Measurements from ENCODE around the gene SANBR. TPM values are rescaled to one million over a fixed set of nuclear protein-coding genes. Genes with fewer than 3 reads are reported as not detected.

Gene SANBR
- 10.7 TPM for total RNA-seq

DNA sequence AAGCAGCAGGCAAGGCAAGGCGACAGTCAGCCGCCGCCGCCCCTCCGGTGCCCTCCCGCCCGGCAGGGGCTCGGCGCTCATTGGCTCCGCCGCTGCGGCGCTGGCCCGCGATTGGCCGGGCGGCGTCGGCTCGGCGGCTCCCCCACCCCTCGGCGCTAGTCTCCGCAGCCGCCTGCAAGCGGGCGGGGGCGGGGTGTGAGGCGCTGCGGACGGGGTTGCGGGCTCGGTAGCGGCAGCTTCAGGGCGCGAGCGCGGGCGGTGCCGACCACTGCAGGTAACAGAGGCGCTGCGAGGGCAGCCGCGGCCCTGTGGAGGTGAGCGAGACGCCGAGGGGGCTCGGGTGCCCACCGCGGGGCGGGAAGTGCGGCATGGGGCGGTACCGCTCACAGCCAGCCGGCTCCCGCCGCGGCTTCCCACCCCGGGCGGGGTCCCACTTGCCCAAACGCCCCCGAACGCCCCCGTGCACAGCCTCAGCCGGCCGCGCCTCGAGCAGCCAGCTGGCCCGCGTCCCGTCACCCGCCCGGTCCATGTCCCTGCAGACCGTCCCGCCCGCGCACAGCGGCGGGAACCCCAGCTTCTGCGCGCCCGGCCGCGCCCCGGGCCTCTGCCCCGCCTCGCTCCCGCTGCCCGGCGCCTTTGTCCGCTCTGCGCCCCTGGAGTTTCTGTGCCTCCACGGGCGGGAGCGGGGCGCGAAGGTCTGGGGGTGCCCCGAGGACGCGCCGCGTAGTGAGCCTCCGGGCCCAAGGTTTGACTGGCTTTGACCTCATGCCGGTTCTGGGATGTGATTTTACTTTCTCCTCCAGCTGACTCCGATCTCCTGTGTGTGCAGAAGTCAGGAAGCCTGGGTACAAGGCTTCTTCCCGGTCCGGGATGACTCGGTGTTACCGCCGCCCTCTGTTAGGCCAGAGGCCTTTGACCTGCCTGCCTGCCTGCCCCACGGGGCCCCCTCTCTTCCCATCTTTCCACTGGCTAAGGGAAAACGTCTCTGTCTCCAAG, at the start of gene SANBR:
TSS of gene SANBR (plus strand) at position 158 of the 996 bp plus-strand sequence. CDS start 4,480 bp downstream, outside the sequence.
- intact Hi-C loops (cut with DNase I), result loop anchor here (2.0 to 10.0 kb wide), 6 partner anchors 49 to 699 kb away; partner anchors contain the start of genes PEX13, REL and USP34
- Histone ChIP-seq H3K4me3 (peak within 1 kb of the TSS; percentile 88 to 91), H3K36me3 (peaks cover 3 to 4% of the 10 kb centered on the region in 2 donors), H3K27me3 (no peaks in the 10 kb centered on the region), H3K4me1 (no peaks in the 10 kb centered on the region), H3K27ac (peak within 1 kb of the TSS; percentile 54 to 59), H3K9me3 (no peaks in the 10 kb centered on the region)
- TF ChIP-seq, protein P1, sequence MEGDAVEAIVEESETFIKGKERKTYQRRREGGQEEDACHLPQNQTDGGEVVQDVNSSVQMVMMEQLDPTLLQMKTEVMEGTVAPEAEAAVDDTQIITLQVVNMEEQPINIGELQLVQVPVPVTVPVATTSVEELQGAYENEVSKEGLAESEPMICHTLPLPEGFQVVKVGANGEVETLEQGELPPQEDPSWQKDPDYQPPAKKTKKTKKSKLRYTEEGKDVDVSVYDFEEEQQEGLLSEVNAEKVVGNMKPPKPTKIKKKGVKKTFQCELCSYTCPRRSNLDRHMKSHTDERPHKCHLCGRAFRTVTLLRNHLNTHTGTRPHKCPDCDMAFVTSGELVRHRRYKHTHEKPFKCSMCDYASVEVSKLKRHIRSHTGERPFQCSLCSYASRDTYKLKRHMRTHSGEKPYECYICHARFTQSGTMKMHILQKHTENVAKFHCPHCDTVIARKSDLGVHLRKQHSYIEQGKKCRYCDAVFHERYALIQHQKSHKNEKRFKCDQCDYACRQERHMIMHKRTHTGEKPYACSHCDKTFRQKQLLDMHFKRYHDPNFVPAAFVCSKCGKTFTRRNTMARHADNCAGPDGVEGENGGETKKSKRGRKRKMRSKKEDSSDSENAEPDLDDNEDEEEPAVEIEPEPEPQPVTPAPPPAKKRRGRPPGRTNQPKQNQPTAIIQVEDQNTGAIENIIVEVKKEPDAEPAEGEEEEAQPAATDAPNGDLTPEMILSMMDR (IDR thresholded peaks at IDR 0.05), result no peak
- peak; percentile 24 to 88 for DNase-seq (ENCODE audit: low spot score in 2 of 2)

DNA sequence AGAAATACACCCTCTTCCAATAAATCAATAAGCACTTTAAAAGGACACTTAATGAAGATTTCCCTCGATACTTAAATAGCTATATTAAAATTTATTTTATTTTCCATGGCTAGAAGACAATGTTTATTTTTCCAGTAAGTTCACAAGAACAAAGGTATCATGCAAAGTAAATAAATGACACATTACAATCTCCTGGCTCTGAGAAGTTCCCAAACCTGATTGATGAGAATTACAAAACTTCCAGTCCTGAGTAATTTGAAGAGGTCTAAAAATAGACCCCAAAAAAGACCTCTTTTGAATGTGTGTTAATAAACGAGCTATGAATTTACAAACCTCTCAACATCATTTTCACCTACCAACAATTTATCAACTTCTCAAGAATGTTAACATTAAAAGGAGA, 49.7 kb upstream of the SANBR start:
- no peak for DNase-seq (ENCODE audit: low spot score in 2 of 2)
- Histone ChIP-seq H3K9me3 (no peaks in the 10 kb centered on the region), H3K4me3 (peak overlapping the region; percentile 78 to 87), H3K4me1 (peaks cover 0 to 24% of the 10 kb centered on the region in 2 donors), H3K36me3 (no peaks in the 10 kb centered on the region), H3K27ac (no peak overlapping the region), H3K27me3 (no peaks in the 10 kb centered on the region)
- TF ChIP-seq, protein P1 (IDR thresholded peaks at IDR 0.05), result no peak
- intact Hi-C loops (cut with DNase I), result loop anchor here (2.0 kb wide), 2 partner anchors 49 to 135 kb away; partner anchors contain the start of genes REL and SANBR

DNA sequence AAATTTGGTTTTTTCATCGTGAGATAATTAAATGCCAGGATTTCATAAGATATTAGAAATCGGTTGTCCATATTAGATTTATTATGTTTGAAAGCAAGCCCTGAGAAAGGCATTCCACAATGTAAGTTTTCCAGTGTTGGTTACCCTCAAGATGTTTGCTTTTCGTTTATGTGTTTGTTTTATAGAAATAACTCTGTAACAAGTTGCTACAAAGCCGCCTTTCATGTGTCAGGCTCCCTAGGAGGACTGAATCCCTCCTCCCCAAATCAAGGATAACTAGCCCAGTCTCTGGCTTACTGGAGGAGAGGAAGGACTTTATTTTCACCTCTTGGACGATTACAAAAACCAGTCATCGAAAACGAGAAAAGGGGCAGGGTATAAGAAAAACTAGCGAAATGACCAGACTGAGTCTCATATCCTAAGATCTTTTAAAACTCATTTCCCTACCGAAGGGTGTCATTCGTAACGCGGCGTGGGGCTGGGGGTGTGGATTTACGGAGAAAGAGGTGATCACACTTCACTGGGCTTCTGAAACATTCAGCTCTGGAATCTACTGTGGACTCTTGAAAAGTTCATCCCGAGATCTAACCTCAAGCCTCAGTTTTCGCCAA, 49.2 kb upstream of the SANBR start:
- H3K9me3 ChIP-seq, result no peaks in the 10 kb centered on the region
- H3K36me3 ChIP-seq, result no peaks in the 10 kb centered on the region
- DNase-seq (ENCODE audit: low spot score in 2 of 2), result no peak
- peak overlapping the region; percentile 83 to 94 for H3K27ac ChIP-seq
- H3K27me3 ChIP-seq, result no peaks in the 10 kb centered on the region
- peaks cover 0 to 24% of the 10 kb centered on the region in 2 donors for H3K4me1 ChIP-seq
- intact Hi-C loops (cut with DNase I), result loop anchor here (2.0 kb wide), 2 partner anchors 48 to 136 kb away; partner anchors contain the start of genes REL and SANBR
- TF ChIP-seq, protein P1 (IDR thresholded peaks at IDR 0.05), result no peak
- peak overlapping the region; percentile 78 to 87 for H3K4me3 ChIP-seq

DNA sequence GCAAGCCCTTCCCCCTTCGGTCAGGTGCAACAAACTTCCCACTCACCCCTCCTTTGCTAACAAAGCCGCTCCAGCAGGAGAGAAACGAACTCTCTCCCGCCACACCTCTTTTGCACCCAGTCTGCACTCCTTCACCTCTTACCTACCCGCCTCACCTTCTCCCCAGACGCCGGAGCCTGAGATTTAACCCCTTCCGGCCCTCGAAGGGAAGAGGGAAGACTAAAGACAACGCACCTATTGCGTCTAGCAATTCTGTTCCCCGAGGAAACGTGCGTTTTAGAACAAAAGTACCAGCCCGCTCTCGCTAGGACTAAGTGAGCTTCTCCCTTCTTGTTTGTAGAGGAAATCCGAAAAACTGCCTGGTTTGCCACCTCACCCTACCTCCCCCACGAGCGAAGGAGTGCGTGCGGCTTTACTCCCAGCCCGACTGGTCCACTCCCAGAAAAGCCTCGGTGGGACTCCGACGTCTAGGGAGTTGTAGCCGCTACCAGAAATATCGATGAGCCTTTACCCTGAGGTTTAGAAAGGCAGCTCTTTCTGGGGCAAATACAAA, 48.6 kb upstream of the SANBR start:
- H3K4me3 ChIP-seq, result peak overlapping the region; percentile 78 to 87
- intact Hi-C loops (cut with DNase I), result loop anchor here (2.0 kb wide), 2 partner anchors 48 to 136 kb away; partner anchors contain the start of genes REL and SANBR

More for the DNA sequence above, 48.6 kb upstream of the SANBR start:
- Histone ChIP-seq H3K36me3 (peaks cover 0 to under 1% of the 10 kb centered on the region in 2 donors), H3K27me3 (no peaks in the 10 kb centered on the region), H3K4me1 (peaks cover 0 to 24% of the 10 kb centered on the region in 2 donors), H3K9me3 (no peaks in the 10 kb centered on the region), H3K27ac (peak overlapping the region; percentile 83 to 94)
- peak in 1 of 2 donors; percentile 76 for DNase-seq (ENCODE audit: low spot score in 2 of 2)
- TF ChIP-seq, protein P1 (IDR thresholded peaks at IDR 0.05), result no peak
